B cell (primary cell): ENCODE data around the gene ARHGAP30.

Experiments used
- CTCF ChIP-seq: fragments of 200-600 bp; IDR thresholded peaks from one replicate; pipeline ENCODE4 v1.8.0; 2022; ENCODE audit warnings: antibody characterized with exemption, mild to moderate bottlenecking
- EZH2 ChIP-seq: IDR thresholded peaks from 2 replicates; pipeline ENCODE4 v1.6.1; 2012; ENCODE audit warnings: borderline replicate concordance, low read depth, mild to moderate bottlenecking, moderate library complexity, low read length; ENCODE audit not compliant: insufficient read depth, poor library complexity, severe bottlenecking

DNA sequence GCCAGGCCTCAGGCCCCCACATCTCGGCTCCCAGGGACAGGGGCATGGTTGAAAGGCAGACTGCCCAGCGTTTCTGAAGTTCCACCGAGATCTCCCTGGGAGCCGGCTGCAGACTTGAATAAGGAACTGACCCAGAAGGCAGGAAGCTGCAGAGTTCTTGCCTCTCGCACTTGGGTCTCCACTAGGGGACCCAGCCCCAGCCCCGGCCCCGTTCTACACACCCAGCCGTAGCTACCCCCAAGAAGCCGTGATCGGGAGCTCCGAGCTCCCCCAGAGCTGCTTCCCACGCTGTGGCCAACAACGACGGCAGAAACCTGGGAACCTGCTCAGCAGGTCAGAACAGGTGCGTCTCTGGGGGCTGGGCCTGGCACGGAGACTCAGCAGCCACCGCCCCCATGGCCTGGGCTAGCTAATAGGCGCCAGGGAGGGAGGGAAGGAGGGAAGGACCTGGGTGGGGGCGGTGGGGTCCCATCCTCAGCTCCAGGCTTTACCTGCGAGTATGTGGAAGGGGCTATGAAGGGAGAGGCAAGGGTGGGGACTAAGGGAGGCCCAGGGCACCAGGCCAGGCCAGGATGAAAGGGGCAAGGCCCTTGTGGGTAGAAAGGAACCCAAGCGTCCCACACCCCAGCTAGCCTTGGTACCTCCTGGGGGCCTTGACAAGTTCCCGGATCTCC is 19.7 kb upstream of the ARHGAP30 start, which contains the start of gene NECTIN4:
- TF ChIP-seq CTCF (no peak), EZH2 (no peak)
